K562 (cell line): Measurements from ENCODE around the gene APP. TPM values are rescaled to one million over a fixed set of nuclear protein-coding genes. Genes with fewer than 3 reads are reported as not detected.

Source experiments
- NFRKB ChIP-seq: fragments of 450-650 bp; IDR thresholded peaks from 2 replicates; pipeline ENCODE4 v1.6.1; 2016; ENCODE audit warnings: low read depth
- THAP7 ChIP-seq: fragments of 250-450 bp; sonication (Bioruptor Pico); IDR thresholded peaks from 2 replicates; pipeline ENCODE4 v1.5.0; 2021
- ZBTB40 ChIP-seq, 2 experiments: fragments of 450-650 bp in 1 of 2; sonication (generic) in 1 of 2; formaldehyde crosslinking in 1 of 2; IDR thresholded peaks; 2 replicates each; pipeline versions ENCODE4 v1.7.1 to v1.9.0; 2016 to 2022; ENCODE audit warnings: inconsistent platforms in 1 of 2, mild to moderate bottlenecking in 1 of 2, missing genetic modification reagents in 1 of 2
- polyA plus RNA-seq, 8 experiments: library from polyadenylated mRNA; depleted of rRNA in 4 of 8; stranded (reverse) in 5 of 8; unstranded in 3 of 8; fragments of >200 nt; fragmentation: Nextera tagmentation in 2 of 8; fragmentation: Illumina TruSeq in 1 of 8; extraction: Ambion mirVana in 2 of 8; extraction: Trizol in 1 of 8; gene quantifications; 2 replicates each; pipeline versions ENCODE4 v1.2.1 to v1.2.3, GENCODE V29; 2011 to 2014; ENCODE audit warnings: inconsistent platforms in 1 of 8, missing spikeins in 1 of 8
- total RNA-seq, 7 experiments: library from RNA; depleted of rRNA in 6 of 7; stranded (reverse); fragments of >200 nt in 6 of 7; fragmentation: Illumina TruSeq in 2 of 7; extraction: Trizol in 2 of 7; gene quantifications; 2 replicates each; pipeline versions ENCODE4 v1.2.1 to v1.2.3, GENCODE V29; 2011 to 2021; ENCODE audit warnings: low replicate concordance in 1 of 7

APP gene
- total and polyA plus RNA-seq, 9 of the 15 experiments (the other 6 are each of a cell fraction or from before 2014, with no cell fraction given): 0.01 to 1.5 (median 0.16) TPM; not detected in 5

DNA sequence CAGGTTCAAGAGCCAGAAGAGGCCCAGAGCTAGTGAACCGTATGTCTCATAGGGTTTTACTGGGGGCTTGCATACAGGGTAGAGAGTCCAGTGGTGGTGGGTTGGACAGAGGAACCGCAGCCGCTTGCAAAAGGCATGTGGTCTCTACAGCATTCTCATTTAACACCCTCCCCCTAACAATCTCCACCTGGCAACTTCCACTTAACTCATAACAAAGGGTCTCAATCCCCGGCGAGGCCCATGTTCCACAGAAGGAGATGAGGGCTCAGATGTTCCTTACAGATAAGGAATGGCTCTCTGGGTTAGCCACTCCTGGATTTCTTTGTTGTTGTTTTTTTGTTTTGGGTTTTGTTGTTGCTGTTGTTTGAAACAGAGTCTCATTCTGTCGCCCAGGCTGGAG is 106.1 kb downstream of the APP start (continued):
- TF ChIP-seq ZBTB40 (IDR thresholded peaks at IDR 0.05) (no peak), ZBTB40 (CRISPR knock-in tag; IDR thresholded peaks at IDR 0.05) (no peak), THAP7 (CRISPR knock-in tag) (no peak), NFRKB (no peak)
